GOT3 (cell line): ENCODE measurements around the gene CPEB1.

Experiments
- DNase-seq: peaks from one replicate; lab custom pipeline; 2025; ENCODE audit warnings: mixed read lengths; lab: John Stamatoyannopoulos, UW

CPEB1 gene

GRCh38 chr15:82595203-82595602 lies 52.0 kb downstream of the CPEB1 start:
- no peak for DNase-seq

DNA sequence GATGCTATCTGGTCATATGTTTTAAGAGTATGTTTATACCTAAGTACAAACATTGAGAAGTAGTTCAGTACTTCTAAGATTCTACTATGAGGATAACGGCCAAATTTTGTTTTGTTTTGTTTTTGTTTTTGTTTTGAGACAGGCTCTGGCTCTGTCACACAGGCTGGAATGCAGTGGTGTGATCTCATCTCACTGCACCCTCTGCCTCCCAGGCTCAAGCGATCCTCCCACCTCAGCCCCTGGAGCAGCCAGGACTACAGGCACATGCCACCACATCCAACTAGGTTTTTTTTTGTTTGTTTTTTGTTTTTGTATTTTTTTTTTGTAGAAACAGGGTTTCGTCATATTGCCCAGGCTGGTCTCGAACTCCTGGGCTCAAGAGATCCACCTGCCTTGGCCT lies 59.4 kb downstream of the CPEB1 start:
- no peak for DNase-seq

GRCh38 chr15:82585072-82585471 lies 62.1 kb downstream of the CPEB1 start:
- no peak for DNase-seq

DNA sequence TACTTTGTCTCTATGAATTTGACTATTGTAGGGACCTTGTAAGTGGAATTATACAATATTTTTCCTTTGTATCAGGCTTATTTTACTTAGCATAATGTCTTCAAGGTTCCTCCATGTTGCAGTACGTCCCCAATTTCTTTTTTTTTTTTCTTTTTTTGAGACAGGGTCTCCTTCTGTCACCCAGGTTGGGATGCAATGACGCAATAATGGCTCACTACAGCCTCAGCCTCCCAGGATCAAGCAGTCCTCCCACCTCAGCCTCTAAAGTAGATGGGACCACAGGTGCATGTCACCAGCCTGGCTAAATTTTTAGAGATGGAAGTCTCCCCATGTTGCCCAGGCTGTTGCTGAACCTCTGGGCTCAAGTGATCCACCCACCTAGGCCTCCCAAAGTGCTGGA lies 66.5 kb downstream of the CPEB1 start:
- DNase-seq, result no peak

DNA sequence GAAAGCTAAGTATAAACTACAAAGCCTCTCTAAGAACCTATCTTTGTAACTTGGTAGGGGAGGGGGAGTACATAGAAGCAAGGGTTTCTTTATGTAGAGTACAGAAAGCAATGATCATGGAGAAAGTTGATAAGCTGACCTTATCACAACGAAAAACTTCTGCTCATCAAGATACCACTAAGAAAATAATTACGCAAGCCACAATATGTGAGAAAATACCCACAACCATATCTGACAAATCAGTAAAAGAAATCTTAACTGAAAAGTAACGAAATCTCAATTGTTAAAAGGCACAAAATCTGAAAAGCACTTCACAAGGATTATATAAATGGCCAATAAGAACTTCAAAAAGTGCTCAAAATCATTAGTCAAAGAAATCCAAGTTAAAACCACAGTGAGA lies 71.8 kb downstream of the CPEB1 start:
- no peak for DNase-seq

DNA sequence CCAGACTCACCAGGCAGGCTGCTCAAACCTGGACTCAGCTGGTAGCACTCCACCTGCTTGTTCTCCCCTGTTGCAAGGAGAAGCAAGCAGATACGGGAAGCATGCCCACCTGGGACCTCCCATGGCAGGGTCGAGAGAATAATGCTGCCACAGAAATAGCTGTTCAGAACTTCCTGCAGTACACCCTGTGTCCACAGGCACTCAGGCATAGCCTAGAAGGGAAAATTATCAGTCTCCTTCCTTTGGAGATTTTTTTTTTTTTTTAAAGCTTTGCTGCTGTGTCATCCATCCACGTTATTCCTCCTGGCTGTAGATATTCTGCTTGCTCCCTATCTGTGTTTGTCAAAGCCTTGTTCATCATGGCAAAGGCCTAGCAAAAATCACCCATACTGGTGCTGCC lies 74.2 kb downstream of the CPEB1 start:
- DNase-seq, result no peak

GRCh38 chr15:82572311-82572710 lies 74.9 kb downstream of the CPEB1 start:
- DNase-seq, result no peak

DNA sequence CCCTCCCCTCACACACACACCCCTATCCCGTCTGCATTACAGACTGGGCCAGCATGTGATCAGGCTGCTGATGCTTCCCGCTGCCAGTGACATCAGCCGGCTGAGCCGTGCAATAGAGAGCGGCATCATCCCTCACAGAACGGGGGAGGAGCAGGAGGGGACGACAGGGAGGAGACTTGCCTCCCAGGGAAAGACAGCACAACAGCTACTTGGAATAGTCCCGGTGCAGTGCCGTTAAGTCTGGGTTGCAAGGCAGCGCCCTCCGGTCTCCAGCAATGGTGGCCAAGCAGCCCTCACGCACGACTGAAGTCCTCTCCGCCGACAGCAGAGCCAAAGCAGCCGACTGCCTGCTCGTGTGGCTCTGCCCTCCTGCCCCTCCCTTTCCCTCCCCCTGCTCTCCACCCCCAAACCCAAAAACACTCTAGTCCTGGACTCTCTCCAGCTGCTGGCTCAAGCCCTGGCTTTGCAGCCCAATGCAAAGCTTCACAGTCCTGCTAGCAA lies 75.4 kb downstream of the CPEB1 start:
- no peak for DNase-seq

DNA sequence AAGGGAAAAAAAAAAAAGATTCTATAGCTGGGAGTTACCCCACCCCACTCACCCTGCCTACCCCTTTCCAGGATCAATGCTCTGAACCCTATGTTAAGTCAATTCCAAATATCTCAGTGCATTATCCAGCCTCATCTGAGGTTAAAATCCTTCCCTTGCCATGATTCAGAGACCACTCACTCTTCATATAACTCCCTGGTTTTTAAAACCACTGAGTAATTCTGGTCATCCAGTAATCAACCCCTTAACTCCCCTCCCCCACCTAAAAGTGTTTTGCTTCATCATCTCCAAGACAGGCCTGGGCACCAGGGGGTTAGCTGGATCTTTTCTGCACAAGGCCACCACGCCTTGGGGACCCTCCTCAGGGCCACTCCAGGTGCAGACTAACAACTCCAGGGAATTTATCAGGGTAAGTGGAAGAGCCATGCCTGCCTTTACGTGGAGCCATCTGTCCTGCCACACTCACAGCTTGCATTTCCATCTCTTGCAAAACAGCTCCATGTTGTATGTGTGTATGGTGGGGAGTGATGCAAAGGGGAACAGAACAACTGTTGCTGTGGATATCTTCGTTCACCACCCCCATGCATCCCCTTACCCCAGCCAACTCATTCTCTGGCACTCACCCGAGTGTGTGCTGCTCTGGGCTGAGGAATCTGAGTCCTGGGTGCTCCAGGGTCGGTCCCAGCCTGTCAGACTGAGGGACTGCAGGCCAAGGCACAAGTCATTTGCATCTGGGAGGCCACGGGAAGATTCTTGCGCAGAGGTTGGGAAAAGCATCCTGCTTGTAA lies 76.2 kb downstream of the CPEB1 start:
- no peak for DNase-seq

DNA sequence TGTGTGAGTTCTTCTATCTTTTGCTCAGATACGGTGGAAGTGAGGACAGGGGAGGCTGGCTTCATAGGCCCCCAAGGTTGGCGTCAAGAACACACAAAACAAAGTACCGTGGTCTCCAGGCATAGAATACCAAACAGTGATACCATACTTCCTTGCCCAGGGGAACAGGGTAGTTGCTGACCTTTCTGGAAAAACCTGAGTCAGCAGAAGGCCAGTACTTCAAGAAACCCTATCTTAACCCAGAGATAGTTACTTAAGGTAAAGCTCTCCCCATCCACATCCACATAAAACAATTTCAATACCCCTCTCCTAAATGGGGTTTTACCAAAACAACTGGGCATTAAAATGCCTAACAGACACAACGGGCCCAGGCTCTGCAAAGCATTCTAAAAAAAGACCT lies 77.3 kb downstream of the CPEB1 start:
- no peak for DNase-seq

DNA sequence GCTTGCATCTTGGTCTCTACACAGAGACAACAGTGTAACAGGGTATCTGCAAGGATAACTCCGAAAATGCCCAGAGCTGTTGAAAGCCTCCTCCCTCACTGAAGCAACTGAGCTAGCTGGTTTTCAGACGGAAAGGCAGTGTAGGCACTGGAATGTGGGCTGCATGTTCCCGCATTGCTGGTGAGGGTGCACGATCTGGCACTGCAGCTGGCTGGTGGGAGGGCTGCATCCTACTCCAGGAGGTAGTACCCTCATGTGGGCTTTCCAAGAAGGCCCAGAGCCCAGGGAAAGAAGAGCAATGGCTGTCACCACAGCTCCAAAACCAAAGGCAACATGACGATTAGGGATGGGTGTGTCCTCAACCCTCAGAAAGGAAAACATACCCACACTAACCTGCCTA lies 78.2 kb downstream of the CPEB1 start:
- DNase-seq, result no peak

DNA sequence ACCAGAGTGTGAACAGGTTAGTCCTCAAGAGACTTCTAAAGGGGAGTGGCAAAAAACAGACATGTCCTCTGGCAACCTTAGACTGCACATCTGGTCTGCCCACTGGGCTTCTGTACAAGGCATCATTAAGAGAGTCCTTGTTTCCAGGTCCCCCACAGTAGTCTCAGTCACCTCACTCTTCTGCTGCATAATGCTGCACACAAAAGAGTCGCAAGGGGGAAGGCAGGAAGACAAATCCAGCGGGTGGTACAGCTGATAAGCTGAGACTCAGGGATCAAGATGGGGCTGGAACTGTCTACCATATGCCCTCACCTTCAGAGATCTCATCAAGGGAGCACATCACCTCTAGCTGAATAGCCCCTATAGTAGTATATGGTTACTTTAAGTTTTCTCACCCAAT lies 79.5 kb downstream of the CPEB1 start:
- no peak for DNase-seq

GRCh38 chr15:82566690-82567089 lies 80.5 kb downstream of the CPEB1 start:
- no peak for DNase-seq

GRCh38 chr15:82558502-82558901 lies 88.7 kb downstream of the CPEB1 start:
- DNase-seq, result no peak

DNA sequence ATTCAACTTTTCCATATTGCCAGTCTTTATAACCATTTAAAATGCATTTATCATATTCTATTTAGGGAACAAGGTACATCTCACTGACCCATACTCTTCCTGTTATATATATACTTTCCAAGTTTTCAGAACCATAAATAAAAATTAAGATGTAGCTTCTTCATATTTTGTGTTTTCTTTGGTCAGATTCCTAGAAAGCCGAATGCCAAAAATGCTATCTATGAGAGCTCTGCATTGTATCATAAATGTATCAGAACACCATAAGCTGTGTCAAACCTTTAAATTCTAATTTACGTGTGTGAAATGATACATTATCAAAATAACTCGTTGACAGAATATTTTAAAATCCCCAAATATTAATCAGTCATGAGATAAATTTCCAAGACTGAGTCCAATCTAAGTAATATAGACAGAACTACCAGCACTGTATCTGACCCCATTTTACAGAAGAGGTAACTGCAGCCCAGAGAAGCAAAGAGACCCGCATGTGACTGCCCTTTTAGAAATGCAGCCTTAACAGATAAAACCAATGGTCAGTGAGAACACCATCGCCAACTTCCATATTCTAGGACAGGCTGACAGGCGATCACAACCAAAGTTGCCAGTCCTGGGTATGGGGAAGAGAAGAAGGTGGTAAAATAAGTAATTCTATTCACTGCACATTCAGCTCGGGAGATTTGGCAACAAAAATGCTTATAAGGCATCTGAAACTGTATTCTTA lies 90.7 kb downstream of the CPEB1 start:
- DNase-seq, result no peak

- DNase-seq, result no peak
These were observed 92.3 kb downstream of the CPEB1 start for GRCh38 chr15:82554849-82555248.

DNA sequence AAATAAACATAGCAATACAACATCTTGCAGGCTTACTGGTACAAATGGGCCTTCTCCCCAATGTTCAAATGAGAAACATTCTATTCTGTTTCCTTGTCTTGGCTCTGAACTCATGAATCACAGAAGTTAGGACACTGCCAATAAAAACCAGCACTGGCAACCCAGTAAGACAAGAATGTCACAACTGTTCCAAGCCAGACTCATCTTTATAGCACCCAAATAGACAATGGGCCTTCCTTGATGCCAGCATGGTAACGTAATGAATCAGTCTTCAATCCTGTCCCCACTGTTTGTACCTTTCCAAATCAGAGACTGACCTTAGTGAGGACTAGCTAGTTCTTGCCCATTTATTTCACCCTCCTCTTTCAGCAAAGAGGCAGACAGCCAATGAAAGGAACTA lies 92.8 kb downstream of the CPEB1 start:
- DNase-seq, result no peak

DNA sequence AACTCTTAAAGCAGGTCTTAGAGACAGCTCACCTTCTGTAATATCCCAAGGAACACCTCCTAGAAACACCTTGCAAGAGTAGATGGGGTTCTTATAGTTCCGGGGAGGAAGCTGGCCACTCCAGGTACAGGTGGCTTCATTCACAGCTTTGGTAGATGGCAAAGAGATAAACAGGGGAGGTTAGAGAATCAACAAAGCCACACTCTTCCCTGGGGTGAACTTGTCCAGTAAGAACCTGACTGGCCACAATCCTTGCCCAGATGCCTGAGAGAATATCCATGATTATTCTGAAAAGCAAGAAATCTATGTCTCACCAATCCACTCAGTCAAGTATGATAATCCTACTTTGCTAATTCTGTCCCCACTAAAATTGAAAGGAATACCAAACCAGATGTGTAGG lies 93.3 kb downstream of the CPEB1 start:
- DNase-seq, result no peak

- no peak for DNase-seq
These were observed 94.3 kb downstream of the CPEB1 start for GRCh38 chr15:82552861-82553260.

- no peak for DNase-seq
These were observed 95.4 kb downstream of the CPEB1 start for GRCh38 chr15:82551646-82552247.

DNA sequence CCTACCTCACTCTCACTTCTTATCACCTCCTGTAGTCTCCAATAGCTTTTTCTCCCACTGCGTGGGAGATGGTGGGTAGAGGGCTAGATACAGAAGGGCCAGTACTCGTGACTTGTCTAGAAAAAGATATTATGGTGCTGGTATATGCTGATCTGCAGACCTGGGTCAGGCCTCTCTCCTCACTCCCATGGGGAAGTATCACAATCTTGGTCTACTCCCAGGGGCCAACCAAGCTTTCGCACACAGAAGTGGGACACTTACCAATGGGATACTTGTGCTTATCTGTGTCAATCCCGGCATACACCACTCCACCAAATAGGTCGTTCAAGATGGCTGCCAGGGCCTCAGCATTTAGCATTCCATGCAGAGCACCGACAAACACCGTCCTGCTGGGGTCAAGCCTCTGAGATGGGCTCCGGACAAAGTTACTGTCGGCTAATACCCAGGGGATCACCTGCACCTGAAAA lies 97.9 kb downstream of the CPEB1 start:
- no peak for DNase-seq

DNA sequence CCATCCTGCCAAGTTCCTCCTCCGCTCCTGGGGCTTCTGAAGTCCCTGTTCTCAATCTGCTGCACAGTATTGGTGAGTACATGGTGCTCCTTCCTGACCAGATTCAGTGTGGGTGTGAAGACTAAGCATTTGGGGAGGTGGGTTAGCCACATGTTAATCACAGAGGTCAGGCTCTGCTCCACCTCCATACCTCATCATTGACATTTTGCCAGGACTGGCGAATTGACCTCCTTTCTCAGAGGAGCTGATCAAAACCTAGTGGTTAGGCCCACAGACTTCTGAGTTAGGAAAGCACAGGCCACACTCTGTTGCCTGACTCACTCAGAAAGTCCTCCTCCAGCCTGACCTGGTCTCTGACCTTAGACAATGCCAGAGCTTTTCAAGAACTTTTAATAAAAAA lies 98.5 kb downstream of the CPEB1 start:
- DNase-seq, result no peak

DNA sequence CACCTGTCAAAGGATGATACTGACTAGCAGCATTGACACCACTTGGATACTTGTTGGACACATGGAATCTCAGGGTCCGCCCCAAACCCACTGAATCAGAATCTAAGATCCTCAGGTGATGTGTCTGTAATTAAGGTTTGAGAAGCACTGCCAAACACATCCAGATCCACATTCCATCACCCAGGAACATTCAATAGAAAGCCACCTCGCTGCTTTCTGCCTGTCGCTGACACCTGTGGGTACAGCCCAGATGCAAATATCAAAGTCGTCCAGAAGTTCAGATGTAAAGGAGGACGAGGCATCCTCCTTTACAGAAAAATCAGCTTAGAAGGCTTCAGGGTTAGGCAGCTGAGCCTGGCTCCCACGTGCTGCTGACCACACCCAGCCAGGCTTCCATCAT lies 101.7 kb downstream of the CPEB1 start:
- DNase-seq, result no peak
